ENCODE results near the gene ZC3H8. TPM values are rescaled to one million over a fixed set of nuclear protein-coding genes. Genes with fewer than 3 reads are reported as not detected.

ZC3H8 gene
- total and polyA plus RNA-seq, 2 donors (not counting 3 experiments of a cell fraction or from before 2014, with no cell fraction given) = 0.95 to 7.1 TPM

- H3K4me2 ChIP-seq (ENCODE audit: insufficient read depth, low read length) = no peak overlapping the region
- H3K27ac ChIP-seq (ENCODE audit: insufficient read depth, low read depth, low read length) = no peak overlapping the region
- no peaks in the 10 kb centered on the region for H4K20me1 ChIP-seq (replicated peaks; ENCODE audit: control insufficient read depth, extremely low read depth, insufficient read depth, low read length)
- H3K4me1 ChIP-seq (ENCODE audit: control insufficient read depth, extremely low read depth, insufficient read depth, low read length) = peaks cover 24% of the 10 kb centered on the region
- H3K36me3 ChIP-seq (ENCODE audit: control insufficient read depth in 2 of 2, extremely low read depth in 1 of 2, insufficient read depth in 2 of 2, low read length in 2 of 2) = no peaks in the 10 kb centered on the region
- no peaks in the 10 kb centered on the region for H3K9me3 ChIP-seq (replicated peaks; ENCODE audit: control insufficient read depth, insufficient read depth, low read length)
- H3K9ac ChIP-seq (replicated peaks; ENCODE audit: extremely low read depth, insufficient read depth, low read length) = no peak overlapping the region
- intact Hi-C loops (cut with micrococcal nuclease) (no loop called here), dilution Hi-C loops (cut with MboI; ENCODE audit: extremely low pct_ligation_motif_present, low sequenced_read_pairs) (no loop called here)
- ChIA-PET CTCF (no interaction called here), POLR2A (no interaction called here)
- H3K79me2 ChIP-seq (ENCODE audit: control insufficient read depth, insufficient read depth, low read length) = no peaks in the 10 kb centered on the region
- H3K27me3 ChIP-seq (ENCODE audit: control insufficient read depth in 2 of 2, insufficient read depth in 2 of 2, low read length in 2 of 2) = no peaks in the 10 kb centered on the region
- H2AFZ ChIP-seq (ENCODE audit: low read depth, low read length) = no peak overlapping the region
- BruUV-seq (replicated peaks) = no TSS peak
- TF ChIP-seq GATA2 (IDR thresholded peaks at IDR 0.05; ENCODE audit: insufficient read depth, insufficient read length, low read depth, low read length) (peak; percentile 22), POLR2AphosphoS5 (IDR thresholded peaks at IDR 0.05; ENCODE audit: insufficient read depth, low read depth, low read length) (no peak), POLR2A (IDR thresholded peaks at IDR 0.05; ENCODE audit: low read depth, low read length) (no peak)
- TF ChIP-seq, protein P1, sequence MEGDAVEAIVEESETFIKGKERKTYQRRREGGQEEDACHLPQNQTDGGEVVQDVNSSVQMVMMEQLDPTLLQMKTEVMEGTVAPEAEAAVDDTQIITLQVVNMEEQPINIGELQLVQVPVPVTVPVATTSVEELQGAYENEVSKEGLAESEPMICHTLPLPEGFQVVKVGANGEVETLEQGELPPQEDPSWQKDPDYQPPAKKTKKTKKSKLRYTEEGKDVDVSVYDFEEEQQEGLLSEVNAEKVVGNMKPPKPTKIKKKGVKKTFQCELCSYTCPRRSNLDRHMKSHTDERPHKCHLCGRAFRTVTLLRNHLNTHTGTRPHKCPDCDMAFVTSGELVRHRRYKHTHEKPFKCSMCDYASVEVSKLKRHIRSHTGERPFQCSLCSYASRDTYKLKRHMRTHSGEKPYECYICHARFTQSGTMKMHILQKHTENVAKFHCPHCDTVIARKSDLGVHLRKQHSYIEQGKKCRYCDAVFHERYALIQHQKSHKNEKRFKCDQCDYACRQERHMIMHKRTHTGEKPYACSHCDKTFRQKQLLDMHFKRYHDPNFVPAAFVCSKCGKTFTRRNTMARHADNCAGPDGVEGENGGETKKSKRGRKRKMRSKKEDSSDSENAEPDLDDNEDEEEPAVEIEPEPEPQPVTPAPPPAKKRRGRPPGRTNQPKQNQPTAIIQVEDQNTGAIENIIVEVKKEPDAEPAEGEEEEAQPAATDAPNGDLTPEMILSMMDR (IDR thresholded peaks at IDR 0.05; ENCODE audit: extremely low read depth in 1 of 2, insufficient read depth in 1 of 2, low read depth in 1 of 2, low read length in 2 of 2) = no peak
- H3K9me1 ChIP-seq (replicated peaks; ENCODE audit: control insufficient read depth, extremely low read depth, insufficient read depth, low read length) = no peaks in the 10 kb centered on the region
- DNase-seq (ENCODE audit: low read depth, low spot score) (no peak), FAIRE-seq (peak; percentile 60)
- H3K4me3 ChIP-seq (replicated peaks in 1 of 3; ENCODE audit: insufficient read depth in 1 of 3, low read depth in 1 of 3, low read length in 3 of 3) = no peak overlapping the region
Observed at GRCh38 chr2:112194482-112194881, 60.4 kb downstream of the ZC3H8 start.

DNA sequence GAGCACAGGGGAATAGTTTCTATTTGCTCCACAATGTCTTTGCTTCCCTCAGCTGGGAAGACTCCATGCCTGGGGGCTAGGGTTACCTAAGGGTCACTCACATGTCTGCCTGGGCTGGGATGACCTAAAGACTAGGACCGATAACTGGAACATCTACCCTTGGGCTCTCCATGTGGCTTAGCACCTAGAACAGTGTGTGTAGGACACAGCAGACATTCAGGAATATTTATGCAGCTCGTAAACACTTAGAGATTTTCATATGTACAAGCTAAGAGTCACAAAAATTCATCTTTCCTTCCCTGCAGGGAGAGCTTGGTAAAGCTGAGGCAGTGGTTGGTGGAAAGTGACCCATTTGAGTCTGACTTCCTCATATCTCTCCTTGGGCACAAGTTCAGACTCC is 60.8 kb downstream of the ZC3H8 start:
- no peak overlapping the region for H3K27ac ChIP-seq (ENCODE audit: insufficient read depth, low read depth, low read length)
- no peaks in the 10 kb centered on the region for H3K27me3 ChIP-seq (ENCODE audit: control insufficient read depth in 2 of 2, insufficient read depth in 2 of 2, low read length in 2 of 2)
- no peak overlapping the region for H2AFZ ChIP-seq (ENCODE audit: low read depth, low read length)
- H3K9ac ChIP-seq (replicated peaks; ENCODE audit: extremely low read depth, insufficient read depth, low read length) = no peak overlapping the region
- no peaks in the 10 kb centered on the region for H3K79me2 ChIP-seq (ENCODE audit: control insufficient read depth, insufficient read depth, low read length)
- CTCF ChIA-PET = no interaction called here
- intact Hi-C loops (cut with micrococcal nuclease) (no loop called here), dilution Hi-C loops (cut with MboI; ENCODE audit: extremely low pct_ligation_motif_present, low sequenced_read_pairs) (no loop called here)
- no peaks in the 10 kb centered on the region for H3K9me1 ChIP-seq (replicated peaks; ENCODE audit: control insufficient read depth, extremely low read depth, insufficient read depth, low read length)
- no peaks in the 10 kb centered on the region for H4K20me1 ChIP-seq (replicated peaks; ENCODE audit: control insufficient read depth, extremely low read depth, insufficient read depth, low read length)
- H3K4me3 ChIP-seq (replicated peaks in 1 of 3; ENCODE audit: insufficient read depth in 1 of 3, low read depth in 1 of 3, low read length in 3 of 3) = no peak overlapping the region
- no peak overlapping the region for H3K4me2 ChIP-seq (ENCODE audit: insufficient read depth, low read length)
- no TSS peak for BruUV-seq (replicated peaks)
- no peaks in the 10 kb centered on the region for H3K9me3 ChIP-seq (replicated peaks; ENCODE audit: control insufficient read depth, insufficient read depth, low read length)
- no peak for TF ChIP-seq JUN (IDR thresholded peaks at IDR 0.05; ENCODE audit: borderline replicate concordance, insufficient read depth, insufficient read length, low read depth)
- TF ChIP-seq, protein P1 (IDR thresholded peaks at IDR 0.05; ENCODE audit: extremely low read depth in 1 of 2, insufficient read depth in 1 of 2, low read depth in 1 of 2, low read length in 2 of 2) = no peak
- DNase-seq (ENCODE audit: low read depth, low spot score) = no peak
- FAIRE-seq = no peak
- H3K36me3 ChIP-seq (ENCODE audit: control insufficient read depth in 2 of 2, extremely low read depth in 1 of 2, insufficient read depth in 2 of 2, low read length in 2 of 2) = no peaks in the 10 kb centered on the region
- POLR2A ChIA-PET = no interaction called here
- peaks cover 20% of the 10 kb centered on the region for H3K4me1 ChIP-seq (ENCODE audit: control insufficient read depth, extremely low read depth, insufficient read depth, low read length)
